Heart left ventricle (tissue), 16 donors: Measurements from ENCODE around the gene SLC33A1. TPM values are rescaled to one million over a fixed set of nuclear protein-coding genes. Genes with fewer than 3 reads are reported as not detected.
A peak's percentile ranks its signal among the peaks of the same experiment; 100 is the strongest.
"Not testable (repeated sequence)": the region's sequence is repeated elsewhere in the genome, so short reads cannot be mapped to it uniquely, and the experiment has no call there.

ENCODE experiments used
- ATAC-seq, 4 donors: fragments of 200-7000 bp; cut with Tn5 transposase; one replicate each; pipeline ENCODE4 v1.9.1; 2020 to 2022; ENCODE audit warnings: moderate library complexity in 4 of 4, mild to moderate bottlenecking in 3 of 4, moderate number of reproducible peaks in 1 of 4
- DNase-seq, 5 donors: peaks; one replicate each; pipeline ENCODE4 v3.0.0-alpha.2; 2020
- H3K27ac ChIP-seq, 12 donors: fragments of 200-600 bp; sonication (generic) in 4 of 12; one replicate each; pipeline versions ENCODE4 v1.5.0 to v1.8.0; 2016 to 2022; ENCODE audit warnings: mild to moderate bottlenecking in 2 of 12
- H3K27me3 ChIP-seq, 9 donors: fragments of 200-600 bp; sonication (generic) in 2 of 9; one replicate each; pipeline versions ENCODE4 v1.5.1 to v1.8.0; 2016 to 2022; ENCODE audit warnings: mild to moderate bottlenecking in 3 of 9
- H3K36me3 ChIP-seq, 9 donors: fragments of 200-600 bp; sonication (generic) in 2 of 9; one replicate each; pipeline versions ENCODE4 v1.5.0 to v1.8.0; 2018 to 2022; ENCODE audit warnings: mild to moderate bottlenecking in 2 of 9
- H3K4me1 ChIP-seq, 12 donors: fragments of 200-600 bp; sonication (generic) in 4 of 12; one replicate each; pipeline versions ENCODE4 v1.5.0 to v1.8.0; 2016 to 2022; ENCODE audit warnings: mild to moderate bottlenecking in 3 of 12
- H3K4me3 ChIP-seq, 12 donors: fragments of 200-600 bp; sonication (generic) in 4 of 12; one replicate each; pipeline versions ENCODE4 v1.5.0 to v1.8.0; 2017 to 2022; ENCODE audit warnings: mild to moderate bottlenecking in 9 of 12, moderate library complexity in 4 of 12
- H3K9me3 ChIP-seq, 12 donors: fragments of 200-600 bp; sonication (generic) in 4 of 12; one replicate each; pipeline versions ENCODE4 v1.5.0 to v1.8.0; 2016 to 2022; ENCODE audit warnings: mild to moderate bottlenecking in 1 of 12
- POLR2A ChIP-seq, 2 donors: fragments of 450-650 bp; IDR thresholded peaks; one replicate each; pipeline ENCODE4 v1.6.1; 2017; ENCODE audit warnings: antibody characterized with exemption in 2 of 2, mild to moderate bottlenecking in 2 of 2, moderate library complexity in 2 of 2
- WGBS, 4 donors: extraction: QIAGEN DNeasy Blood & Tissue Kit in 2 of 4; methylation state at CpG; one replicate each; pipeline versions ENCODE4 v1.1.5 to v1.1.7; 2013 to 2018; 5-methylcytosine and 5-hydroxymethylcytosine counted together
- intact Hi-C, 10 donors: fragments of 100-400 bp; cut with DNase I; formaldehyde crosslinking; loops; one replicate each; pipeline versions ENCODE4 v1.11.1 to v1.14.2; 2022
- polyA plus RNA-seq, 2 donors: library from polyadenylated mRNA; stranded (reverse); fragments of 200-250 nt; gene quantifications; one replicate each; pipeline ENCODE4 v1.2.3, GENCODE V29; 2013
- total RNA-seq, 9 donors: library from RNA; depleted of rRNA in 2 of 9; stranded (reverse); fragments of >200 nt in 2 of 9; fragmentation: NEBNext Ultra II Directional in 3 of 9; extraction: Animal tissue kit (Norgen Biotek cat#: 25700) in 3 of 9; gene quantifications; one replicate each; pipeline versions ENCODE4 v1.1.0 to v1.2.4, GENCODE V29; 2016 to 2023
- TF ChIP-seq, protein P1 (sequence below), 12 donors: fragments of 200-600 bp; sonication (generic) in 4 of 12; IDR thresholded peaks; one replicate each; pipeline versions ENCODE4 v1.5.0 to v1.8.0; 2018 to 2022; ENCODE audit warnings: antibody characterized with exemption in 12 of 12, mild to moderate bottlenecking in 5 of 12
- donor health status: ischemic (EF 13 %, LVEDD 7.1; RV severe dilation, severe dysfunction).
- donor health status: healthy with polysubstance abuse.
- donor health status: DM: no; HTN: yes; CAD: no.
- donor health status: DM: no; HTN: no; CAD: no.
- donor health status: ischemic (EF 25% LVEDD 6.9; RV normal size, moderate dysfunction).
- donor health status: ischemic (EF 25% LVEDD 5.7; RV mildly dilated, moderate dysfunction).
- donor health status: healthy.
- donor health status: DM: yes; HTN: yes; CAD: no.
- donor health status: ischemic (EF 35%, LVEDD 5.7; RV mildly dilated, moderate dysfunction).
- donor health status: nonischemic (EF 11% LVEDD 7.7; RV severe dilation, severe dysfunction).
- donor health status: DM: yes; HTN: yes; CAD: no.
- donor health status: PGD.
- donor health status: ischemic (EF 29% LVEDD 5.4; RV normal size, mild dysfunction).
- donor health status: nonischemic (EF 23%, LVEDD 6.1; RV moderate dilation, normal function).

The SLC33A1 gene
- total and polyA plus RNA-seq, 11 donors: 4.8 to 30.5 (median 21.6) TPM

DNA sequence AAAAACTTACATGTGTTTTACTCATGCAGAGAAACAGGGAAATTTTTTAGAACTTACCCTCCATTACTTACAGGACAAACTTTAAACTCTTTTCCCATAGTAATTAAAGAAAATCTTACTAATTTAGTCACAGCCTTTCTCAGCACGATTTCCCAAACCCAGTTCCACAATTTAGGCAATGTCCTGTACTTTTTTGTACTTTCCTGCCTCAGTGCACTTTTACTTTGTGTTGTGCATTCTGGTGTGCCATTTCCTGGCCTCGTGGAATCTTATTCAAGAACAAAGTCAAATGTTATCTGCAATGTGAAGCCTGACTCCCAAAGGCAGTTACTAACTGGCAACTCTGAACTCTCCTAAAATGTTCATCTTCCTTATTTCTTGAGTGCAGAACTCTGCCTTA lies 1.9 kb downstream of the SLC33A1 start:
- intact Hi-C loops: loop anchor here in 6 of 10 donors (5.0 to 10.0 kb wide), 3 partner anchors 45 to 98 kb away; partner anchors contain the start of gene C3orf33 (in 6 of the 6)
- Histone ChIP-seq H3K27me3 (no peaks in the 10 kb centered on the region), H3K4me3 (peak overlapping the region in 11 of 12 donors; percentile 70 to 98 (median 84)), H3K36me3 (peaks cover 0 to 25% (median 6%) of the 10 kb centered on the region in 9 donors), H3K27ac (peak overlapping the region in 1 of 12 donors; percentile 90), H3K9me3 (no peaks in the 10 kb centered on the region), H3K4me1 (peaks cover 11 to 64% (median 44%) of the 10 kb centered on the region in 12 donors)
- no peak for ATAC-seq
- DNase-seq: no peak
- 20 to 26% (median 24%) methylated on average over 2 of the region's 2 CpGs for WGBS, 4 donors
- TF ChIP-seq, protein P1, sequence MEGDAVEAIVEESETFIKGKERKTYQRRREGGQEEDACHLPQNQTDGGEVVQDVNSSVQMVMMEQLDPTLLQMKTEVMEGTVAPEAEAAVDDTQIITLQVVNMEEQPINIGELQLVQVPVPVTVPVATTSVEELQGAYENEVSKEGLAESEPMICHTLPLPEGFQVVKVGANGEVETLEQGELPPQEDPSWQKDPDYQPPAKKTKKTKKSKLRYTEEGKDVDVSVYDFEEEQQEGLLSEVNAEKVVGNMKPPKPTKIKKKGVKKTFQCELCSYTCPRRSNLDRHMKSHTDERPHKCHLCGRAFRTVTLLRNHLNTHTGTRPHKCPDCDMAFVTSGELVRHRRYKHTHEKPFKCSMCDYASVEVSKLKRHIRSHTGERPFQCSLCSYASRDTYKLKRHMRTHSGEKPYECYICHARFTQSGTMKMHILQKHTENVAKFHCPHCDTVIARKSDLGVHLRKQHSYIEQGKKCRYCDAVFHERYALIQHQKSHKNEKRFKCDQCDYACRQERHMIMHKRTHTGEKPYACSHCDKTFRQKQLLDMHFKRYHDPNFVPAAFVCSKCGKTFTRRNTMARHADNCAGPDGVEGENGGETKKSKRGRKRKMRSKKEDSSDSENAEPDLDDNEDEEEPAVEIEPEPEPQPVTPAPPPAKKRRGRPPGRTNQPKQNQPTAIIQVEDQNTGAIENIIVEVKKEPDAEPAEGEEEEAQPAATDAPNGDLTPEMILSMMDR (IDR thresholded peaks at IDR 0.05): no peak
- TF ChIP-seq POLR2A (IDR thresholded peaks at IDR 0.05): no peak

DNA sequence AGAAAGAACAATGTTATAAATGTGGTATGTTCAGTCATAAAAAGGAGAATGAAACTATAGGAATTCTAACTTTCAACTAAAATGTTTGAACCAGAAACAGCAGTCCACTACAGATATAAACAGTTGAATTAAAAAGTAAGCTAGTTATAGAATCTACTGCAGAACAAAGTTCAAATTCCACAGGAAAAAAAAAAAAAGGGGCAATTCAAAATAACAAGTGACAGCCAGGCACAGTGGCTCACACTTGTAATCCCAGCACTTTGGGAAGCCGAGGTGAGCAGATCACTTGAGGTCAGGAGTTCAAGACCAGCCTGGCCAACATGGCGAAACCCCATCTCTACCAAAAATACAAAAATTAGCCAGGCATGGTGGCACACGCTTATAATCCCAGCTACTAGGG lies 4.8 kb downstream of the SLC33A1 start:
- H3K4me3 ChIP-seq, DNase-seq, intact Hi-C loops, ATAC-seq, H3K27ac ChIP-seq, H3K27me3 ChIP-seq, H3K9me3 ChIP-seq: not testable (repeated sequence)
- Histone ChIP-seq H3K36me3 (peaks cover 0 to 32% (median 6%) of the 10 kb centered on the region in 9 donors), H3K4me1 (peaks cover 11 to 76% (median 56%) of the 10 kb centered on the region in 12 donors)
- WGBS, 4 donors: 84 to 90% (median 86%) methylated on average over 3 of the region's 3 CpGs

DNA sequence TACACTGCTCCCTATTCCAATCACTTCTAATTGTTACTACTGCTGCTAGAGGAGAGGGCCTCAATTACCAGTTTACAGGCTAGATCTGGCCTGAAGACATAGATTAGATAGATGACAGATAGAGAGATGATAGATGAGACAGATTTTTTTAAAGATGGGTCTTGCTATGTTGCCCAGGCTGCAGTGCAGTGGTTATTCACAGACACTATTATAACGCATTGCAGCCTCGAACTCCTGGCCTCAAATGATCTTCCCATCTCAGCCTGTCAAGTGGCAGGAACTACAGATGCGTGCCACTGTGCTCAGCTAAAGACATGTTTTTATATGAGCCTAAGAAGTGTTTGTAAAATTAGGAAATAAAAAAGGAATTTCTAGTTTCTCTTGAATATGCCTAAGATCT lies 6.2 kb downstream of the SLC33A1 start:
- no peak overlapping the region for H3K4me3 ChIP-seq
- H3K9me3 ChIP-seq: no peaks in the 10 kb centered on the region
- H3K36me3 ChIP-seq: peaks cover 0 to 32% (median 6%) of the 10 kb centered on the region in 9 donors
- TF ChIP-seq, protein P1 (IDR thresholded peaks at IDR 0.05): no peak
- no peak for TF ChIP-seq POLR2A (IDR thresholded peaks at IDR 0.05)
- H3K4me1 ChIP-seq: peaks cover 10 to 83% (median 58%) of the 10 kb centered on the region in 12 donors
- WGBS, 4 donors: 82 to 98% (median 98%) methylated on average over 3 of the region's 3 CpGs
- DNase-seq: no peak
- no peaks in the 10 kb centered on the region for H3K27me3 ChIP-seq
- intact Hi-C loops: no loop called here
- no peak overlapping the region for H3K27ac ChIP-seq
- ATAC-seq: no peak

DNA sequence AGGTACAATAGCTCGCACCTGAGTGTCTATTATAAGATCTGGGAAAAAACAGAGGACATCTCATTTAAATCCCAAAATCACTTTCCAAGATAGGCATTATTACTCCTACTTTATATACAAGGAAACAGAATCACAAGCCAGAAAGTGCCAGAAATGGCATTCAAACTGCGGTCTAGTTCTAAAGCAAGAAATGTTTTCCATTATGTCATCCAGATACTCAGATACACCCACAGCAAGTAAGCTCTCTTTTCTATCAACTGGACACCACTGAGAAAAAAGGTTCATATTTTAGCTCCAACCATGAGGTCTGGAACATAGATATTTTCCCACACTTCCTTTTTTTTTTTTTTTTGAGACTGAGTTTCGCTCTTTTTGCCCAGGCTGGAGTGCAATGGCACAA lies 8.1 kb downstream of the SLC33A1 start:
- H3K4me1 ChIP-seq: peaks cover 4 to 64% (median 39%) of the 10 kb centered on the region in 12 donors
- intact Hi-C loops: no loop called here
- peaks cover 0 to 43% (median 6%) of the 10 kb centered on the region in 9 donors for H3K36me3 ChIP-seq
- DNase-seq: no peak
- WGBS, 4 donors: 65 to 71% (median 70%) methylated on average over 3 of the region's 3 CpGs
- H3K27me3 ChIP-seq: no peaks in the 10 kb centered on the region
- H3K9me3 ChIP-seq: no peaks in the 10 kb centered on the region
- H3K27ac ChIP-seq: peak overlapping the region in 1 of 12 donors; percentile 7
- ATAC-seq: peak in 2 of 4 donors; percentile 28 to 33
- no peak overlapping the region for H3K4me3 ChIP-seq
- TF ChIP-seq, protein P1 (IDR thresholded peaks at IDR 0.05): no peak
- TF ChIP-seq POLR2A (IDR thresholded peaks at IDR 0.05): no peak

DNA sequence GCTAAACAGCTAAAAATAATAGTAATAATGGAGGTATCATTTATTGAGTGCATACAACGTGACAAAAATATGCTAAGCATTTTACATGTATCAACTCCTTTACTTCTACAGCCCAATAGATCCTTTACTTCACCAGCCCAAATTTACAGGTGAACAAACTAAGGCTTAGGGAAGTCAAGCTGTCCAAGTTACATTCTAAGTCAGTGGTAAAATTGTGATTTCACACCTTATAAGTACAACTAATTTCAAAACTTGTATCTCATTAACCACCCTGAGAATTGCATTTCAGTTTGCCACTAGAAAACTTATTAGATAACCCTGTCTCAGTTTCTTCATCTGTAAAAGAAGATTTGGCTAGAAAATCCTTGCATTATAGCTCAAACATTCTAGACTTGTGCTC lies 10.7 kb downstream of the SLC33A1 start:
- peaks cover 0 to 32% (median 11%) of the 10 kb centered on the region in 9 donors for H3K36me3 ChIP-seq
- intact Hi-C loops: no loop called here
- DNase-seq (no peak), ATAC-seq (no peak)
- 42 to 52% (median 50%) methylated on average over 1 of the region's 1 CpG for WGBS, 4 donors
- H3K27me3 ChIP-seq: no peaks in the 10 kb centered on the region
- peaks cover 0 to 39% (median 20%) of the 10 kb centered on the region in 12 donors for H3K4me1 ChIP-seq
- H3K9me3 ChIP-seq: no peaks in the 10 kb centered on the region
- no peak overlapping the region for H3K27ac ChIP-seq
- H3K4me3 ChIP-seq: no peak overlapping the region
- TF ChIP-seq POLR2A (IDR thresholded peaks at IDR 0.05): no peak
- TF ChIP-seq, protein P1 (IDR thresholded peaks at IDR 0.05): no peak
